Measurements from ENCODE around the gene RNF8. TPM values are rescaled to one million over a fixed set of nuclear protein-coding genes. Genes with fewer than 3 reads are reported as not detected.
"Not testable (repeated sequence)": the region's sequence is repeated elsewhere in the genome, so short reads cannot be mapped to it uniquely, and the experiment has no call there.

RNF8 gene
- total RNA-seq, 2 experiments from 2014 or later = 4.9 to 5.9 TPM

GRCh38 chr6:37306624-37307222 lies 47.1 kb upstream of the RNF8 start:
- Histone ChIP-seq H3K4me3 (ENCODE audit: low read length) (no peak overlapping the region), H3K27me3 (ENCODE audit: control insufficient read depth in 1 of 2, insufficient read depth in 2 of 2, low read length in 2 of 2) (no peaks in the 10 kb centered on the region), H3K27ac (ENCODE audit: low read depth in 1 of 2, low read length in 2 of 2) (no peak overlapping the region), H3K36me3 (ENCODE audit: insufficient read depth, low read length) (peaks cover 44% of the 10 kb centered on the region), H3K9me3 (ENCODE audit: control insufficient read depth in 1 of 2, insufficient read depth in 1 of 2, low read length in 2 of 2) (no peaks in the 10 kb centered on the region), H3K4me1 (ENCODE audit: insufficient read depth, low read length) (no peaks in the 10 kb centered on the region)
- H3K36me3 Mint-ChIP-seq (ENCODE audit: low read depth) = peaks cover 69% of the 10 kb centered on the region
- H3K4me1 Mint-ChIP-seq (ENCODE audit: low read depth) = no peaks in the 10 kb centered on the region
- ATAC-seq (ENCODE audit: poor library complexity) (no peak), DNase-seq (no peak)
- POLR2A ChIA-PET = no interaction called here
- CTCF ChIA-PET = interaction anchor here (1.0 kb wide), 1 partner anchor 12 kb away, joined by 3 read pairs; no protein-coding TSS in a partner anchor
- no peak overlapping the region for H3K4me3 Mint-ChIP-seq
- TF ChIP-seq CTCF (IDR thresholded peaks at IDR 0.05) = no peak
- no peaks in the 10 kb centered on the region for H3K9me3 Mint-ChIP-seq
- H3K27ac Mint-ChIP-seq = no peak overlapping the region
- H3K27me3 Mint-ChIP-seq = no peaks in the 10 kb centered on the region
- intact Hi-C loops (cut with DNase I, micrococcal nuclease) = no loop called here

- H3K27me3 Mint-ChIP-seq; H3K4me1 Mint-ChIP-seq (ENCODE audit: low read depth); H3K27ac ChIP-seq (ENCODE audit: low read depth in 1 of 2, low read length in 2 of 2); DNase-seq; H3K27me3 ChIP-seq (ENCODE audit: control insufficient read depth in 1 of 2, insufficient read depth in 2 of 2, low read length in 2 of 2); H3K4me3 Mint-ChIP-seq; H3K9me3 ChIP-seq (ENCODE audit: control insufficient read depth in 1 of 2, insufficient read depth in 1 of 2, low read length in 2 of 2); intact Hi-C loops (cut with DNase I, micrococcal nuclease); H3K4me1 ChIP-seq (ENCODE audit: insufficient read depth, low read length); H3K4me3 ChIP-seq (ENCODE audit: low read length); POLR2A ChIA-PET; ATAC-seq (ENCODE audit: poor library complexity); H3K9me3 Mint-ChIP-seq; H3K27ac Mint-ChIP-seq: not testable (repeated sequence)
- CTCF ChIA-PET = interaction anchor here (1.0 kb wide), 1 partner anchor 13 kb away, joined by 3 read pairs; no protein-coding TSS in a partner anchor
- H3K36me3 ChIP-seq (ENCODE audit: insufficient read depth, low read length) = peaks cover 39% of the 10 kb centered on the region
- H3K36me3 Mint-ChIP-seq (ENCODE audit: low read depth) = peaks cover 69% of the 10 kb centered on the region
Observed at GRCh38 chr6:37307484-37307883, 46.3 kb upstream of the RNF8 start.

- DNase-seq (no peak), ATAC-seq (ENCODE audit: poor library complexity) (no peak)
- ChIA-PET POLR2A (no interaction called here), CTCF (no interaction called here)
- Histone ChIP-seq H3K4me3 (ENCODE audit: low read length) (no peak overlapping the region), H3K4me1 (ENCODE audit: insufficient read depth, low read length) (no peaks in the 10 kb centered on the region), H3K27me3 (ENCODE audit: control insufficient read depth in 1 of 2, insufficient read depth in 2 of 2, low read length in 2 of 2) (no peaks in the 10 kb centered on the region), H3K9me3 (ENCODE audit: control insufficient read depth in 1 of 2, insufficient read depth in 1 of 2, low read length in 2 of 2) (no peaks in the 10 kb centered on the region), H3K36me3 (ENCODE audit: insufficient read depth, low read length) (peaks cover 38% of the 10 kb centered on the region), H3K27ac (ENCODE audit: low read depth in 1 of 2, low read length in 2 of 2) (no peak overlapping the region)
- TF ChIP-seq CTCF (IDR thresholded peaks at IDR 0.05) = no peak
- peaks cover 69% of the 10 kb centered on the region for H3K36me3 Mint-ChIP-seq (ENCODE audit: low read depth)
- no peaks in the 10 kb centered on the region for H3K27me3 Mint-ChIP-seq
- no peak overlapping the region for H3K27ac Mint-ChIP-seq
- no peak overlapping the region for H3K4me3 Mint-ChIP-seq
- no peaks in the 10 kb centered on the region for H3K4me1 Mint-ChIP-seq (ENCODE audit: low read depth)
- no peaks in the 10 kb centered on the region for H3K9me3 Mint-ChIP-seq
- intact Hi-C loops (cut with DNase I, micrococcal nuclease) = no loop called here
Observed at GRCh38 chr6:37308069-37308815, 45.5 kb upstream of the RNF8 start.
